Mucosa of descending colon (tissue), 3 donors: ENCODE results near the gene SDK2. TPM values are rescaled to one million over a fixed set of nuclear protein-coding genes. Genes with fewer than 3 reads are reported as not detected.

Source experiments
- ATAC-seq: fragments of 200-7000 bp; cut with Tn5 transposase; one replicate; pipeline ENCODE4 v1.9.1; 2020; ENCODE audit warnings: mild to moderate bottlenecking, moderate library complexity
- DNase-seq, 3 donors: peaks; one replicate each; pipeline ENCODE4 v3.0.0-alpha.2; 2020
- H3K36me3 ChIP-seq: fragments of 200-600 bp; one replicate; pipeline ENCODE4 v1.8.0; 2021; ENCODE audit warnings: low read depth, mild to moderate bottlenecking
- H3K4me1 ChIP-seq: fragments of 200-600 bp; one replicate; pipeline ENCODE4 v1.8.0; 2021; ENCODE audit warnings: low read depth, mild to moderate bottlenecking
- H3K4me3 ChIP-seq: fragments of 200-600 bp; one replicate; pipeline ENCODE4 v1.8.0; 2021; ENCODE audit warnings: mild to moderate bottlenecking
- H3K9me3 ChIP-seq: fragments of 200-600 bp; one replicate; pipeline ENCODE4 v1.8.0; 2021; ENCODE audit warnings: mild to moderate bottlenecking
- intact Hi-C, 2 donors: fragments of 100-400 bp; cut with DNase I in 1 of 2; cut with micrococcal nuclease in 1 of 2; formaldehyde crosslinking; loops; one replicate each; pipeline versions ENCODE4 v1.11.0 to v1.11.1; 2022; cut with DNase I, micrococcal nuclease
- total RNA-seq, 3 donors: library from RNA; stranded (reverse); fragmentation: NEBNext Ultra II Directional in 2 of 3; extraction: Animal tissue kit (Norgen Biotek cat#: 25700) in 2 of 3; gene quantifications; one replicate each; pipeline versions ENCODE4 v1.2.1 to v1.2.4, GENCODE V29; 2021 to 2023
- TF ChIP-seq, protein P1 (sequence below): fragments of 200-600 bp; IDR thresholded peaks from one replicate; pipeline ENCODE4 v1.8.0; 2022; ENCODE audit warnings: antibody characterized with exemption, mild to moderate bottlenecking
- donor health status: DM: no; HTN: no; CAD: no; lungs with moderate emphysema.
- donor health status: DM: no; HTN: no; CAD: no.
- donor health status: DM: no; HTN: yes; CAD: no.

The SDK2 gene
- total RNA-seq, 3 donors from 2014 or later = 1.2 to 1.6 (median 1.3) TPM

GRCh38 chr17:73622381-73622780, 21.9 kb downstream of the SDK2 start:
- TF ChIP-seq, protein P1, sequence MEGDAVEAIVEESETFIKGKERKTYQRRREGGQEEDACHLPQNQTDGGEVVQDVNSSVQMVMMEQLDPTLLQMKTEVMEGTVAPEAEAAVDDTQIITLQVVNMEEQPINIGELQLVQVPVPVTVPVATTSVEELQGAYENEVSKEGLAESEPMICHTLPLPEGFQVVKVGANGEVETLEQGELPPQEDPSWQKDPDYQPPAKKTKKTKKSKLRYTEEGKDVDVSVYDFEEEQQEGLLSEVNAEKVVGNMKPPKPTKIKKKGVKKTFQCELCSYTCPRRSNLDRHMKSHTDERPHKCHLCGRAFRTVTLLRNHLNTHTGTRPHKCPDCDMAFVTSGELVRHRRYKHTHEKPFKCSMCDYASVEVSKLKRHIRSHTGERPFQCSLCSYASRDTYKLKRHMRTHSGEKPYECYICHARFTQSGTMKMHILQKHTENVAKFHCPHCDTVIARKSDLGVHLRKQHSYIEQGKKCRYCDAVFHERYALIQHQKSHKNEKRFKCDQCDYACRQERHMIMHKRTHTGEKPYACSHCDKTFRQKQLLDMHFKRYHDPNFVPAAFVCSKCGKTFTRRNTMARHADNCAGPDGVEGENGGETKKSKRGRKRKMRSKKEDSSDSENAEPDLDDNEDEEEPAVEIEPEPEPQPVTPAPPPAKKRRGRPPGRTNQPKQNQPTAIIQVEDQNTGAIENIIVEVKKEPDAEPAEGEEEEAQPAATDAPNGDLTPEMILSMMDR = no peak
- H3K36me3 ChIP-seq = no peaks in the 10 kb centered on the region
- intact Hi-C loops = no loop called here

GRCh38 chr17:73621685-73622084, 22.6 kb downstream of the SDK2 start:
- TF ChIP-seq, protein P1 = no peak
- ATAC-seq (no peak), DNase-seq (no peak)
- no peaks in the 10 kb centered on the region for H3K9me3 ChIP-seq
- no peak overlapping the region for H3K4me3 ChIP-seq
- no peaks in the 10 kb centered on the region for H3K36me3 ChIP-seq
- intact Hi-C loops = no loop called here
- H3K4me1 ChIP-seq = no peaks in the 10 kb centered on the region

More at GRCh38 chr17:73622381-73622780, 21.9 kb downstream of the SDK2 start:
- Histone ChIP-seq H3K4me1 (no peaks in the 10 kb centered on the region), H3K4me3 (no peak overlapping the region), H3K9me3 (no peaks in the 10 kb centered on the region)
- no peak for DNase-seq
- ATAC-seq = no peak

GRCh38 chr17:73620414-73620813, 23.8 kb downstream of the SDK2 start:
- Histone ChIP-seq H3K36me3 (no peaks in the 10 kb centered on the region), H3K9me3 (no peaks in the 10 kb centered on the region), H3K4me3 (no peak overlapping the region), H3K4me1 (no peaks in the 10 kb centered on the region)
- DNase-seq (no peak), ATAC-seq (no peak)
- intact Hi-C loops = no loop called here
- TF ChIP-seq, protein P1 = no peak

DNA sequence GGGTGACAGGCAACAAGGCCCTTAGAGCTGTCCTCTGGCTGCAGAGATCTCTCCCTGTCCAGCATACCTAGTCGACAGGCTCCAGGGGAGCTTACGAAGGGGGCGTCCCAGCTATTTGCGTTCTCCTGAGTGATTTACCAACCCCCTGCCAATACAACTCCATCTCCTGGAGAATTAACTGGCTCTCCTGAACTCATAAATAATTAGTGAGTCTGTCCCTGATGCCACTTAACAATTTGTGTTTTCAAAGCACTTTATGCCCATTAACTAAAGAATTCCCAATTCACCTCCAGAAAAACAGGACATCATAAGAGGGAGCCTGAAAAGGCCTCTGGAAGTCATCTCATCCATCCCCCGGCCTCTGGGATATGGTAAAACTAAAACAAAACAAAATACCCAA, 26.7 kb downstream of the SDK2 start:
- TF ChIP-seq, protein P1 = no peak
- ATAC-seq (no peak), DNase-seq (no peak)
- Histone ChIP-seq H3K9me3 (no peaks in the 10 kb centered on the region), H3K4me1 (no peaks in the 10 kb centered on the region), H3K36me3 (no peaks in the 10 kb centered on the region), H3K4me3 (no peak overlapping the region)
- intact Hi-C loops = no loop called here

- Histone ChIP-seq H3K36me3 (no peaks in the 10 kb centered on the region), H3K4me3 (no peak overlapping the region)
Observed at GRCh38 chr17:73616873-73617404, 27.3 kb downstream of the SDK2 start.

More at GRCh38 chr17:73616873-73617404, 27.3 kb downstream of the SDK2 start:
- intact Hi-C loops = no loop called here
- TF ChIP-seq, protein P1 = no peak
- DNase-seq (no peak), ATAC-seq (no peak)
- no peaks in the 10 kb centered on the region for H3K9me3 ChIP-seq
- H3K4me1 ChIP-seq = no peaks in the 10 kb centered on the region
